ENCODE measurements around the gene MRPS2. TPM values are rescaled to one million over a fixed set of nuclear protein-coding genes. Genes with fewer than 3 reads are reported as not detected.

The MRPS2 gene
- total RNA-seq, 4 donors from 2014 or later: 51.5 to 61.7 (median 55.1) TPM

- TF ChIP-seq POLR2AphosphoS5 (IDR thresholded peaks at IDR 0.05) (no peak), POLR2A (IDR thresholded peaks at IDR 0.05) (no peak), CTCF (IDR thresholded peaks at IDR 0.05) (no peak), EP300 (IDR thresholded peaks at IDR 0.05) (no peak)
- no peaks in the 10 kb centered on the region for H3K36me3 ChIP-seq
- no peak overlapping the region for H3K27ac ChIP-seq
- H3K4me3 ChIP-seq: no peak overlapping the region
- H3K27me3 ChIP-seq: no peaks in the 10 kb centered on the region
- no peaks in the 10 kb centered on the region for H3K9me3 ChIP-seq
- 74% methylated on average over 15 of the region's 23 CpGs for WGBS
- DNase-seq (ENCODE audit: low spot score in 2 of 2): no peak
- H3K4me1 ChIP-seq: peaks cover 3% of the 10 kb centered on the region
Observed at GRCh38 chr9:135471791-135472640, 28.5 kb upstream of the MRPS2 start.

DNA sequence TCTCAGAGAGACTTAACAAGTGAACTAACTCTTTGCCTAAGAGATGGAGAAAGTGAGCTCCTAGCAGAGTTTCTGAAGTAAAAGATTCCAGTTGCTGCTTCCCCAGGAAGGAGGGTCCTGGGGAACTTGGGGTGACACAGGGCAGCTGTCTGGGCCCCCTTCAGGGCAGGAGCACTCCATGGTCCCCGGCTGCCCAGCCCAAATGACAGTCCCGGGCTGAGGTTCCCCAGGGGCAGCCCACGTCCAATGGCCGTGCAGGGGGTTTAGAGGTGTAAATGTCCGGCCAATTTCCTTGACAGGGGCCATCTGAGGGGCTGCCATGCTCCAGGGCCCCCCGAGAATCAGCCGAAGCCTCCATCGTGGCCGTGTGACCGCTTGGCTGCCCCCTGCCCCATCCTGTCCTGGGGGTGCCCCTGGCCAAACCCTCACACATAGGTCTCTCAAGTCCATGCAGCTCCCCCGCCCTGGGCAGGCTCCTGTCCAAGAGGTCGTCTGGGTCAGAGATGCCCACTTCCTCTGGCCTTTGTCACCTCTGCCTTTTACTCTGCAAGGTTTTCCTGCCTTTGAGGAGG, 26.4 kb upstream of the MRPS2 start:
- Histone ChIP-seq H3K4me1 (peaks cover 6% of the 10 kb centered on the region), H3K27me3 (no peaks in the 10 kb centered on the region), H3K27ac (no peak overlapping the region), H3K36me3 (no peaks in the 10 kb centered on the region), H3K9me3 (no peaks in the 10 kb centered on the region), H3K4me3 (no peak overlapping the region)
- DNase-seq (ENCODE audit: low spot score in 2 of 2): no peak
- WGBS: 64% methylated on average over 2 of the region's 12 CpGs
- TF ChIP-seq EP300 (IDR thresholded peaks at IDR 0.05) (no peak), POLR2A (IDR thresholded peaks at IDR 0.05) (no peak), POLR2AphosphoS5 (IDR thresholded peaks at IDR 0.05) (no peak), CTCF (IDR thresholded peaks at IDR 0.05) (no peak)

DNA sequence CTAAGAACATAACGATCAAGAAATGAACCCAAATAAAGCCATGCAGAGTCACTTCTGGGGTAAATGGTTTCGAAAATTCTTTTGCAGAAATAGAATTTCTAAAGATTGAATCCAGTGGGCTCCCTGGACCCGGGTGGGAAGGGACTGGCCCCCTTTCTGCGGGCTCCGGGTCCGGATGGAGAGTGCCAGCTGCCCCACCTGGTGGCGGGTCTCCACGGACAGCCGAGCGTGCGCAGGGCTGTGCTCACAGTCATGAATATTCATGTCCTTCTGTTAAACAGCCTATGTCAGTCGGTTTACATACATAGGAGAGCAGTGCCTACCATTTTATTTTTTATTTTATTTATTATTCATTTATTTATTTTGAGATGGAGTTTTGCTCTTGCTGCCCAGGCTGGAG, 25.6 kb upstream of the MRPS2 start:
- no peaks in the 10 kb centered on the region for H3K27me3 ChIP-seq
- peaks cover 8% of the 10 kb centered on the region for H3K4me1 ChIP-seq
- H3K36me3 ChIP-seq: no peaks in the 10 kb centered on the region
- H3K4me3 ChIP-seq: no peak overlapping the region
- H3K9me3 ChIP-seq: no peaks in the 10 kb centered on the region
- DNase-seq (ENCODE audit: low spot score in 2 of 2): no peak
- TF ChIP-seq EP300 (IDR thresholded peaks at IDR 0.05) (no peak), POLR2AphosphoS5 (IDR thresholded peaks at IDR 0.05) (no peak), POLR2A (IDR thresholded peaks at IDR 0.05) (no peak)
- no peak overlapping the region for H3K27ac ChIP-seq
- WGBS: 31% methylated on average over 11 of the region's 12 CpGs

DNA sequence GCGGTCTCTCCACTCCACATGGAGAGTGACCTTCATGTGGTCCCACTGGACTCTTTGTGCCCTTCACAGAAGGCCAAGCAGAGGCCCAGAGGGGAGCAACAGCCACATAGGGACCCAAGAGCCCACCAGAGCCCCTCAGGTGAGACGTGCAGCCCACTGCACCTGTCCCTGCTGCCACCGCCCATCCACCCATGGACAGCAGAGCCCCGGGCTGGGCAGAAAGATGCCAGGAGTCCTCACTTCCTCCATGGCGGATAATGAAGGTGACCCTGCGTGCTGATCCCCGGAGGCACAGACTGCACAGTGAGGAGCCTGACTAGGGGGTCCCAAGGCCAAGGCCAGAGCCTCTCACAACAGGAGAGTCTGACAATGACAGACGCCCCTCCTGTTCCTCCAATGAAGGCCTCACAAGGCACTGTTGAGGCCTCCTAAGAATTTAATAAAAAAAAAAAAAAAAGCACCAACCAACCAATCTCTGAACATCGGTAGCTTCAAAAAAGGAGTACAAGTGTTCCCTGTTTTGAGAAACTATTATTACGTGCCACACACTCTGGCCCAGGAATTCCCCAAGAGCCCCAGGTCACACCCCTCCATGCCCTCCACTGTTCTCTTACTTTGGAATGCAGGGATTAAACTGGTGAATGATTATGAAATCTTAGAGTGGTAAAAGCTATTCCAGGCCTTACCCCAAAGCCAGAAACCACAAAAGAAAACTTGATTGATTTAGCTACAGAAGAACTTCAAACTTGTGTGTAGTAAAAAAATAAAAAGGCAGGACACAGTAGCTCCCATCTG, 23.7 kb upstream of the MRPS2 start:
- TF ChIP-seq CTCF (IDR thresholded peaks at IDR 0.05) (no peak), EP300 (IDR thresholded peaks at IDR 0.05) (no peak), POLR2A (IDR thresholded peaks at IDR 0.05) (no peak), POLR2AphosphoS5 (IDR thresholded peaks at IDR 0.05) (no peak)
- no peaks in the 10 kb centered on the region for H3K27me3 ChIP-seq
- DNase-seq (ENCODE audit: low spot score in 2 of 2): no peak
- H3K9me3 ChIP-seq: no peaks in the 10 kb centered on the region
- H3K4me3 ChIP-seq: no peak overlapping the region
- H3K27ac ChIP-seq: no peak overlapping the region
- H3K36me3 ChIP-seq: no peaks in the 10 kb centered on the region
- WGBS: 85% methylated on average over 7 of the region's 10 CpGs
- peaks cover 15% of the 10 kb centered on the region for H3K4me1 ChIP-seq

- peaks cover 15% of the 10 kb centered on the region for H3K4me1 ChIP-seq
- TF ChIP-seq CTCF (IDR thresholded peaks at IDR 0.05) (no peak), POLR2A (IDR thresholded peaks at IDR 0.05) (no peak), POLR2AphosphoS5 (IDR thresholded peaks at IDR 0.05) (no peak), EP300 (IDR thresholded peaks at IDR 0.05) (no peak)
- no peak for DNase-seq (ENCODE audit: low spot score in 2 of 2)
- 69% methylated on average over 10 of the region's 10 CpGs for WGBS
- H3K4me3 ChIP-seq: no peak overlapping the region
- no peaks in the 10 kb centered on the region for H3K9me3 ChIP-seq
- no peak overlapping the region for H3K27ac ChIP-seq
- no peaks in the 10 kb centered on the region for H3K27me3 ChIP-seq
- H3K36me3 ChIP-seq: no peaks in the 10 kb centered on the region
Observed at GRCh38 chr9:135478191-135478590, 22.3 kb upstream of the MRPS2 start.

All from suprapubic skin (tissue), 4 donors.